NB4 (cell line): ENCODE data around the gene FAM177A1.

Experiments
- POLR2A ChIP-seq: IDR thresholded peaks from 2 replicates; pipeline ENCODE4 v1.6.1; 2011; ENCODE audit warnings: mild to moderate bottlenecking; ENCODE audit not compliant: insufficient read length; ENCODE audit errors: extremely low read depth
- TF ChIP-seq, protein P1 (sequence below): IDR thresholded peaks from one replicate; pipeline ENCODE4 v1.5.1; 2012; ENCODE audit warnings: low read depth, low read length

DNA sequence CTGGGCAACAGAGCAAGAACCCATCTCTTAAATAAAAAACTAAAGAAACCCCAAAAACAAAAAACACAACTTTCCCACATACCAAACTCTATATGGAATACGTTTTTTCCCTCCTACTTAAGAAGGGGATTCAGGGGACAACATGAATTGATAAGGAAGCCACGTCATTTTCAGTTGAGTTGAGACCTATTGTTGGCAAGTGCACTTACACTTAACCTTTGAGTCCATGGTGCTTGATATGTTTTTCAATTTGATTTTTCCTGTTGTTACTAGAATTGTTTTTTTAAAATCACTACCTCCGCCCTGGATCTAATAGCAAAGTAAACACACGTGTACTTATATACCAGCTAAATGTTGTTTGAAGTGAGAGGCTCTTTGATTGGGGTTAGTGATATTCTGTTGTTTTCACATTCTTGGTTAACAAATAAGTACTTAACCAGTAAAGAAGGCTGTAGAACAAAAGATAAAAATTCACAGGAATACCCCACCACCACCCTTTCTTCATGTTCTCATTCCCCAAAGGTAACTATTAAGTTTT is 2.0 kb downstream of the FAM177A1 start:
- TF ChIP-seq, protein P1, sequence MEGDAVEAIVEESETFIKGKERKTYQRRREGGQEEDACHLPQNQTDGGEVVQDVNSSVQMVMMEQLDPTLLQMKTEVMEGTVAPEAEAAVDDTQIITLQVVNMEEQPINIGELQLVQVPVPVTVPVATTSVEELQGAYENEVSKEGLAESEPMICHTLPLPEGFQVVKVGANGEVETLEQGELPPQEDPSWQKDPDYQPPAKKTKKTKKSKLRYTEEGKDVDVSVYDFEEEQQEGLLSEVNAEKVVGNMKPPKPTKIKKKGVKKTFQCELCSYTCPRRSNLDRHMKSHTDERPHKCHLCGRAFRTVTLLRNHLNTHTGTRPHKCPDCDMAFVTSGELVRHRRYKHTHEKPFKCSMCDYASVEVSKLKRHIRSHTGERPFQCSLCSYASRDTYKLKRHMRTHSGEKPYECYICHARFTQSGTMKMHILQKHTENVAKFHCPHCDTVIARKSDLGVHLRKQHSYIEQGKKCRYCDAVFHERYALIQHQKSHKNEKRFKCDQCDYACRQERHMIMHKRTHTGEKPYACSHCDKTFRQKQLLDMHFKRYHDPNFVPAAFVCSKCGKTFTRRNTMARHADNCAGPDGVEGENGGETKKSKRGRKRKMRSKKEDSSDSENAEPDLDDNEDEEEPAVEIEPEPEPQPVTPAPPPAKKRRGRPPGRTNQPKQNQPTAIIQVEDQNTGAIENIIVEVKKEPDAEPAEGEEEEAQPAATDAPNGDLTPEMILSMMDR = no peak
- TF ChIP-seq POLR2A = no peak
